SH-SY5Y (cell line): ENCODE results near the gene ZBTB38.

ENCODE experiments used
- GATA2 ChIP-seq: IDR thresholded peaks from 2 replicates; pipeline ENCODE4 v1.6.1; 2011; ENCODE audit warnings: mild to moderate bottlenecking, low read depth, low read length
- GATA3 ChIP-seq: IDR thresholded peaks from 2 replicates; pipeline ENCODE4 v1.6.1; 2011; ENCODE audit warnings: low read depth, mild to moderate bottlenecking, low read length, moderate library complexity

GRCh38 chr3:141392897-141393734, 24.8 kb downstream of the ZBTB38 start:
- TF ChIP-seq GATA2 (peak; percentile 68), GATA3 (no peak)
